CD4-positive, alpha-beta T cell (primary cell): ENCODE data around the gene SORCS2. TPM values are rescaled to one million over a fixed set of nuclear protein-coding genes. Genes with fewer than 3 reads are reported as not detected.

Experiments used
- ATAC-seq: fragments of 200-7000 bp; cut with Tn5 transposase; one replicate; pipeline ENCODE4 v1.10.0; 2022; ENCODE audit warnings: mild to moderate bottlenecking; ENCODE audit not compliant: poor library complexity
- CTCF ChIA-PET: fragments of 350-600 bp; sonication (Branson Sonifier 250); formaldehyde crosslinking; loops from one replicate; lab custom pipeline; 2021; ENCODE audit warnings: antibody characterized with exemption, inconsistent platforms; lab: Charles Lee
- POLR2A ChIA-PET: fragments of 350-600 bp; sonication (Branson Sonifier 250); formaldehyde crosslinking; loops from one replicate; lab custom pipeline; 2021; ENCODE audit warnings: antibody characterized with exemption, inconsistent platforms; lab: Charles Lee
- DNase-seq, 14 experiments: peaks; one replicate each; pipeline ENCODE4 v3.0.0-alpha.2; 2013 to 2020; ENCODE audit warnings: mixed read lengths in 2 of 14
- H3K27ac ChIP-seq, 2 donors: one replicate each; pipeline versions ENCODE4 v1.5.1 to v1.7.0; 2013; ENCODE audit warnings: low read length in 2 of 2, low read depth in 1 of 2, mild to moderate bottlenecking in 1 of 2
- H3K27me3 ChIP-seq, 2 experiments: 1 replicate in 1 of 2; 2 replicates in 1 of 2; pipeline versions ENCODE4 v1.6.1 to v1.7.0; 2013; ENCODE audit warnings: low read length in 2 of 2, control low read depth in 1 of 2, mild to moderate bottlenecking in 1 of 2, moderate library complexity in 1 of 2; ENCODE audit not compliant: insufficient read depth in 2 of 2, control insufficient read depth in 1 of 2
- H3K36me3 ChIP-seq: one replicate; pipeline ENCODE4 v1.6.1; 2013; ENCODE audit warnings: low read length, control low read depth; ENCODE audit not compliant: insufficient read depth
- H3K4me1 ChIP-seq: one replicate; pipeline ENCODE4 v1.6.1; 2013; ENCODE audit warnings: low read length, control low read depth; ENCODE audit not compliant: insufficient read depth
- H3K4me3 ChIP-seq: one replicate; pipeline ENCODE4 v1.5.1; 2013; ENCODE audit warnings: mild to moderate bottlenecking, low read length, moderate library complexity
- H3K9me3 ChIP-seq, 2 experiments: 1 replicate in 1 of 2; 2 replicates in 1 of 2; pipeline versions ENCODE4 v1.6.1 to v1.7.0; 2013; ENCODE audit warnings: low read length in 2 of 2, mild to moderate bottlenecking in 2 of 2, control low read depth in 1 of 2, moderate library complexity in 1 of 2; ENCODE audit not compliant: control insufficient read depth in 1 of 2, insufficient read depth in 1 of 2
- H3K27ac Mint-ChIP-seq: one replicate; pipeline ENCODE4 v1.8.0; 2020; ENCODE audit warnings: mixed read lengths
- H3K27me3 Mint-ChIP-seq: one replicate; pipeline ENCODE4 v1.8.0; 2021; ENCODE audit warnings: mixed read lengths
- H3K36me3 Mint-ChIP-seq: one replicate; pipeline ENCODE4 v1.8.0; 2021; ENCODE audit warnings: low read depth, mixed read lengths
- H3K4me1 Mint-ChIP-seq: one replicate; pipeline ENCODE4 v1.8.0; 2021; ENCODE audit warnings: low read depth, mixed read lengths
- H3K4me3 Mint-ChIP-seq: one replicate; pipeline ENCODE4 v1.8.0; 2020; ENCODE audit warnings: mild to moderate bottlenecking, mixed read lengths
- H3K9me3 Mint-ChIP-seq: one replicate; pipeline ENCODE4 v1.8.0; 2020; ENCODE audit warnings: mixed read lengths
- intact Hi-C, 2 experiments: fragments of 100-400 bp; cut with DNase I in 1 of 2; cut with micrococcal nuclease in 1 of 2; formaldehyde crosslinking; loops; one replicate each; pipeline versions ENCODE4 v1.15.1 to v1.9.0; 2023 to 2025; cut with DNase I, micrococcal nuclease
- total RNA-seq, 174 experiments: library from RNA in 2 of 174; stranded (reverse) in 2 of 174; gene quantifications; one replicate each; pipeline ENCODE4 v1.2.3 and lab custom pipeline; 2021 to 2026
- TF ChIP-seq, protein P1 (sequence below): fragments of 200-600 bp; IDR thresholded peaks from one replicate; pipeline ENCODE4 v1.8.0; 2022; ENCODE audit warnings: antibody characterized with exemption, mild to moderate bottlenecking

SORCS2 gene
- total RNA-seq, 2 experiments from 2014 or later = not detected

DNA sequence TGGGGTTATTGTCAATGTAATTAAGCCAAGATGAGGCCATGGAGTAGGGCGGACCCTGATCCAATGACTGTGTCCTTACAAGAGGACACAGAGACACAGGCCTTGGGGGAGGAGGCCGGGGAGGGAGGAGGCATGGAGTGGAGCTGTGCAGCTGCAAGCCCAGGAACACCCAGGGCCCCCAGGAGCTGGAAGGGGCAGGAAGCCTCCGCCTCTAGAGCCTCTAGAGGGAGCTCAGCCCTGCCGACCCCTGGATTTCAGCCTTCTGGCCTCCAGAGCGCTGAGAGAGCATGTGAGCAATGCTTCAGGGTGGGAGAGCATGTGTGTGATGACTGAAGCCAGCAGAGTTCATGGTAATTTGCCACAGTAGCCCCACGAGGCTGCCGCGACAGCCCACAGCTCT, 512.7 kb downstream of the SORCS2 start:
- H3K4me1 Mint-ChIP-seq = no peaks in the 10 kb centered on the region
- DNase-seq = no peak
- intact Hi-C loops = no loop called here

DNA sequence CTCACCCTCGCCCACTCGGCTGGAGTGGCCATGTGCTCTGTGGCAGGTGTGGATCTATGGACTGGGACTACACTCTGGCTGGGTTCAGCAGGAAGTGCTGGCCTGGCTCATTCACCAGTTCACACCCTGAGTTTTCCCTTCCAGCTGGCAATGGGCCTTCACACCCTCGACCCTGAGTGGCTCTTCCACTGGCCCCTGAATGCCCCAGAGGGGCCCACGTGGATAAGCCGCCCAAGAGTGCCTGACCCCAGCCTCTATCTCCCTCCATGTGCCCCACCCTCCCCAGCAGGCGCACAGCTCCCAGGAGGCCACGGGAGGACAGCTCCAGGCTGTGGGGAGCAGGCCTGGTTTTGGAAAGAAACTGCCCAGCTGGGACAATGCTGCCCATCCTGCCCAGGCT, 513.3 kb downstream of the SORCS2 start:
- no peaks in the 10 kb centered on the region for H3K27me3 Mint-ChIP-seq
- no peak for ATAC-seq
- Histone ChIP-seq H3K9me3 (peaks cover 0 to 12% of the 10 kb centered on the region in 2 experiments), H3K27ac (no peak overlapping the region), H3K27me3 (no peaks in the 10 kb centered on the region), H3K36me3 (no peaks in the 10 kb centered on the region), H3K4me1 (no peaks in the 10 kb centered on the region), H3K4me3 (no peak overlapping the region)
- H3K27ac Mint-ChIP-seq = no peak overlapping the region
- H3K9me3 Mint-ChIP-seq = no peaks in the 10 kb centered on the region
- ChIA-PET POLR2A (no interaction called here), CTCF (no interaction called here)
- intact Hi-C loops = no loop called here
- H3K4me3 Mint-ChIP-seq = no peak overlapping the region
- H3K36me3 Mint-ChIP-seq = no peaks in the 10 kb centered on the region
- DNase-seq = no peak
- TF ChIP-seq, protein P1, sequence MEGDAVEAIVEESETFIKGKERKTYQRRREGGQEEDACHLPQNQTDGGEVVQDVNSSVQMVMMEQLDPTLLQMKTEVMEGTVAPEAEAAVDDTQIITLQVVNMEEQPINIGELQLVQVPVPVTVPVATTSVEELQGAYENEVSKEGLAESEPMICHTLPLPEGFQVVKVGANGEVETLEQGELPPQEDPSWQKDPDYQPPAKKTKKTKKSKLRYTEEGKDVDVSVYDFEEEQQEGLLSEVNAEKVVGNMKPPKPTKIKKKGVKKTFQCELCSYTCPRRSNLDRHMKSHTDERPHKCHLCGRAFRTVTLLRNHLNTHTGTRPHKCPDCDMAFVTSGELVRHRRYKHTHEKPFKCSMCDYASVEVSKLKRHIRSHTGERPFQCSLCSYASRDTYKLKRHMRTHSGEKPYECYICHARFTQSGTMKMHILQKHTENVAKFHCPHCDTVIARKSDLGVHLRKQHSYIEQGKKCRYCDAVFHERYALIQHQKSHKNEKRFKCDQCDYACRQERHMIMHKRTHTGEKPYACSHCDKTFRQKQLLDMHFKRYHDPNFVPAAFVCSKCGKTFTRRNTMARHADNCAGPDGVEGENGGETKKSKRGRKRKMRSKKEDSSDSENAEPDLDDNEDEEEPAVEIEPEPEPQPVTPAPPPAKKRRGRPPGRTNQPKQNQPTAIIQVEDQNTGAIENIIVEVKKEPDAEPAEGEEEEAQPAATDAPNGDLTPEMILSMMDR = no peak
- no peaks in the 10 kb centered on the region for H3K4me1 Mint-ChIP-seq

More for the DNA sequence above, 512.7 kb downstream of the SORCS2 start:
- no peak for ATAC-seq
- Histone ChIP-seq H3K27ac (no peak overlapping the region), H3K4me3 (no peak overlapping the region), H3K27me3 (no peaks in the 10 kb centered on the region), H3K4me1 (no peaks in the 10 kb centered on the region), H3K9me3 (peaks cover 0 to 12% of the 10 kb centered on the region in 2 experiments), H3K36me3 (no peaks in the 10 kb centered on the region)
- no peak overlapping the region for H3K27ac Mint-ChIP-seq
- ChIA-PET POLR2A (no interaction called here), CTCF (interaction anchor here (1.2 kb wide), 1 partner anchor 97 kb away, joined by 4 read pairs; no protein-coding TSS in a partner anchor)
- no peaks in the 10 kb centered on the region for H3K9me3 Mint-ChIP-seq
- H3K4me3 Mint-ChIP-seq = no peak overlapping the region
- TF ChIP-seq, protein P1 = no peak
- no peaks in the 10 kb centered on the region for H3K27me3 Mint-ChIP-seq
- no peaks in the 10 kb centered on the region for H3K36me3 Mint-ChIP-seq

DNA sequence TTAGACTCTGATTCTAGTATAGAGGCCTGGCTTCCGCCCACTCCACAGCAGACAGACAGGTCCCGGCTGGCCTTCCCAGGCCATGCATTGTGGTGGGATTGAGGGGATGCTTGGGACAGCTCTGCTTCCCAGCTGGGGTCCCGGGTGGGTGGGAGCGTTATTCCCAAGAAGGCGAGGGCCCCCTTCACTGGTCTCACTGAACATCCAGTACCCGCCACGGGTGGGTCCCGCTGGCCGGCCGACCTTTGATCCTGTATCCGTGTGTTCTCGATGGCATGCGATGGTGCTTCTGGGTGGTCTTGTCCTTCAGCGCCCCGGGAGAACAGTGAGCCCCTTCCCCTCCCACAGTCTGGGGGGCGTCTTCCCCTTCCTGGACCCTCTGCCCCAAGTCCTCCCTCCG, 515.9 kb downstream of the SORCS2 start:
- ChIA-PET POLR2A (no interaction called here), CTCF (no interaction called here)
- Mint-ChIP-seq H3K27me3 (no peaks in the 10 kb centered on the region), H3K27ac (no peak overlapping the region), H3K36me3 (no peaks in the 10 kb centered on the region), H3K4me1 (no peaks in the 10 kb centered on the region), H3K9me3 (peaks cover 2% of the 10 kb centered on the region), H3K4me3 (no peak overlapping the region)
- Histone ChIP-seq H3K4me1 (no peaks in the 10 kb centered on the region), H3K27me3 (no peaks in the 10 kb centered on the region), H3K4me3 (no peak overlapping the region), H3K27ac (no peak overlapping the region), H3K9me3 (peaks cover 0 to 12% of the 10 kb centered on the region in 2 experiments), H3K36me3 (no peaks in the 10 kb centered on the region)
- no peak for ATAC-seq
- DNase-seq = no peak
- TF ChIP-seq, protein P1 = no peak
- intact Hi-C loops = no loop called here
